GM13977 (cell line): Measurements from ENCODE around the gene SUGP1.
"Not testable (repeated sequence)": the region's sequence is repeated elsewhere in the genome, so short reads cannot be mapped to it uniquely, and the experiment has no call there.

ENCODE experiments used
- DNase-seq: peaks from one replicate; pipeline ENCODE4 v3.0.0; 2012; ENCODE audit warnings: low spot score
- CTCF ChIP-seq: IDR thresholded peaks from 2 replicates; pipeline ENCODE4 v1.5.1; 2012; ENCODE audit warnings: mild to moderate bottlenecking, control low read depth; ENCODE audit not compliant: insufficient read depth; ENCODE audit errors: extremely low read depth, missing control alignments
- in situ Hi-C: fragments of 300-500 bp; cut with MboI; formaldehyde crosslinking; loops from one replicate; pipeline ENCODE4 v1.12.0; 2022; ENCODE audit warnings: low sequenced_read_pairs, low pct_unique_long_range_greater_than_20kb, mixed read lengths, inconsistent platforms; ENCODE audit not compliant: unreplicated experiment

SUGP1 gene

GRCh38 chr19:19256072-19256969, 64.0 kb downstream of the SUGP1 start:
- no peak for DNase-seq
- in situ Hi-C loops, result no loop called here
- TF ChIP-seq CTCF, result no peak

GRCh38 chr19:19253409-19253808, 66.9 kb downstream of the SUGP1 start:
- in situ Hi-C loops, DNase-seq: not testable (repeated sequence)

- no peak for TF ChIP-seq CTCF
- in situ Hi-C loops, result no loop called here
- DNase-seq, result no peak
These were observed 70.0 kb downstream of the SUGP1 start for GRCh38 chr19:19250196-19250801.

- in situ Hi-C loops, result no loop called here
- no peak for DNase-seq
- TF ChIP-seq CTCF, result no peak
These were observed 79.8 kb downstream of the SUGP1 start for GRCh38 chr19:19240476-19240875.

GRCh38 chr19:19239675-19240074, 80.6 kb downstream of the SUGP1 start:
- DNase-seq, result no peak
- in situ Hi-C loops, result no loop called here
- no peak for TF ChIP-seq CTCF

GRCh38 chr19:19238126-19238894, 82.0 kb downstream of the SUGP1 start:
- in situ Hi-C loops, result no loop called here
- no peak for DNase-seq
- no peak for TF ChIP-seq CTCF
